B cell (primary cell): ENCODE results near the gene SYNE2.

Experiments used
- CTCF ChIP-seq: fragments of 200-600 bp; IDR thresholded peaks from one replicate; pipeline ENCODE4 v1.8.0; 2022; ENCODE audit warnings: antibody characterized with exemption, mild to moderate bottlenecking
- EZH2 ChIP-seq: IDR thresholded peaks from 2 replicates; pipeline ENCODE4 v1.6.1; 2012; ENCODE audit warnings: borderline replicate concordance, low read depth, mild to moderate bottlenecking, moderate library complexity, low read length; ENCODE audit not compliant: insufficient read depth, poor library complexity, severe bottlenecking

GRCh38 chr14:63951021-63951420, 98.2 kb downstream of the SYNE2 start:
- TF ChIP-seq EZH2 (no peak), CTCF (no peak)
